BE2C (cell line): Measurements from ENCODE around the gene TOX3.

ENCODE experiments used
- DNase-seq: peaks from one replicate; pipeline ENCODE4 v3.0.0-alpha.2; 2020
- H3K27me3 ChIP-seq: fragments of 250-450 bp; sonication (Bioruptor Pico); 2 replicates; pipeline ENCODE4 v1.5.1; 2020; ENCODE audit warnings: mild to moderate bottlenecking
- H3K36me3 ChIP-seq: fragments of 250-450 bp; sonication (Bioruptor Pico); 2 replicates; pipeline ENCODE4 v1.5.1; 2020; ENCODE audit warnings: mild to moderate bottlenecking
- H3K4me1 ChIP-seq: fragments of 250-450 bp; sonication (Bioruptor Pico); 2 replicates; pipeline ENCODE4 v1.5.1; 2020
- H3K4me3 ChIP-seq: 2 replicates; pipeline ENCODE4 v1.5.1; 2011; ENCODE audit warnings: low read depth, low read length
- H3K9me3 ChIP-seq: fragments of 250-450 bp; sonication (Bioruptor Pico); 2 replicates; pipeline ENCODE4 v1.5.1; 2020
- TF ChIP-seq, protein P1 (sequence below): IDR thresholded peaks from 2 replicates; pipeline ENCODE4 v1.5.1; 2012; ENCODE audit warnings: mild to moderate bottlenecking, low read depth, low read length

Gene TOX3

DNA sequence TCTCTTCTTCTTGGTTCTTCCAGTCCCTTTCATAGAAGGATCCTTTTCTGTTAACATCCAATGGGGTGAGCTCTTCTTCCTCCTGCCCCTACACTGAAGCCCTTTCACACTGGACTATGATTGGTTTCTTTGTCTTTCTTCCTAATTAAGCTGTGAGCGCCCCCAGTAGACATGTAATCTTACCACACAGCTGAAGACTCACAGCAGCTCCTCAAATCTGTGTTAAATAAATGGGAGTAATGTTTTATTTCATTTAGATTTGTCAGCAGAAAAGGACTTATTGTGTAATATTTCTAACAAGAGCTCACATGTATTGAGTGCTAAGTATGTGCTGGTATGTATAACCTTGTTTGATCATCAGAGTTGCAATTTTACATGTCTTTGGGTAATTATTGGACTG is 55.7 kb downstream of the TOX3 start:
- no peaks in the 10 kb centered on the region for H3K27me3 ChIP-seq
- no peak for DNase-seq
- no peak overlapping the region for H3K4me3 ChIP-seq
- H3K9me3 ChIP-seq = no peaks in the 10 kb centered on the region
- TF ChIP-seq, protein P1, sequence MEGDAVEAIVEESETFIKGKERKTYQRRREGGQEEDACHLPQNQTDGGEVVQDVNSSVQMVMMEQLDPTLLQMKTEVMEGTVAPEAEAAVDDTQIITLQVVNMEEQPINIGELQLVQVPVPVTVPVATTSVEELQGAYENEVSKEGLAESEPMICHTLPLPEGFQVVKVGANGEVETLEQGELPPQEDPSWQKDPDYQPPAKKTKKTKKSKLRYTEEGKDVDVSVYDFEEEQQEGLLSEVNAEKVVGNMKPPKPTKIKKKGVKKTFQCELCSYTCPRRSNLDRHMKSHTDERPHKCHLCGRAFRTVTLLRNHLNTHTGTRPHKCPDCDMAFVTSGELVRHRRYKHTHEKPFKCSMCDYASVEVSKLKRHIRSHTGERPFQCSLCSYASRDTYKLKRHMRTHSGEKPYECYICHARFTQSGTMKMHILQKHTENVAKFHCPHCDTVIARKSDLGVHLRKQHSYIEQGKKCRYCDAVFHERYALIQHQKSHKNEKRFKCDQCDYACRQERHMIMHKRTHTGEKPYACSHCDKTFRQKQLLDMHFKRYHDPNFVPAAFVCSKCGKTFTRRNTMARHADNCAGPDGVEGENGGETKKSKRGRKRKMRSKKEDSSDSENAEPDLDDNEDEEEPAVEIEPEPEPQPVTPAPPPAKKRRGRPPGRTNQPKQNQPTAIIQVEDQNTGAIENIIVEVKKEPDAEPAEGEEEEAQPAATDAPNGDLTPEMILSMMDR = no peak
- no peaks in the 10 kb centered on the region for H3K36me3 ChIP-seq
- peaks cover 8% of the 10 kb centered on the region; the same call in 1 of the 2 replicates for H3K4me1 ChIP-seq

DNA sequence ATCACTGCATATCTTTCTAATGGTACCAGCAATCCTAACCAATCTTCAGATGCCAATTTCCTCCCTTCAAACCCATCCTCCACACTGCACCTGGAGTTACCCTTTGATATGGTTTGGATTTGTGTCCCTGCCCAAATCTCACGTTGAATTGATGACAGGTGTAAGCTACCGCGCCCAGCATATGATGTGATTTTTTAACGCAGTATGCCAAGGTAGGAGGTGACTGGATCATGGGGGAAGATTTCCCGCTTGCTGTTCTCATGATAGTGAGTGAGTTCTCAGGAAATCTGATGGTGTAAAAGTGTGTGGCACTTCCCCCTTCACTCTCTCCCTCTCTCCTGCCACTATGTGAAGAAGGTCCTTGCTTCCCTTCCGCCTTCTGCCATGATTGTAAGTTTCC is 57.0 kb downstream of the TOX3 start:
- Histone ChIP-seq H3K36me3 (no peaks in the 10 kb centered on the region), H3K27me3 (no peaks in the 10 kb centered on the region), H3K4me1 (no peaks in the 10 kb centered on the region), H3K4me3 (no peak overlapping the region), H3K9me3 (no peaks in the 10 kb centered on the region)
- no peak for DNase-seq
- TF ChIP-seq, protein P1 = no peak

DNA sequence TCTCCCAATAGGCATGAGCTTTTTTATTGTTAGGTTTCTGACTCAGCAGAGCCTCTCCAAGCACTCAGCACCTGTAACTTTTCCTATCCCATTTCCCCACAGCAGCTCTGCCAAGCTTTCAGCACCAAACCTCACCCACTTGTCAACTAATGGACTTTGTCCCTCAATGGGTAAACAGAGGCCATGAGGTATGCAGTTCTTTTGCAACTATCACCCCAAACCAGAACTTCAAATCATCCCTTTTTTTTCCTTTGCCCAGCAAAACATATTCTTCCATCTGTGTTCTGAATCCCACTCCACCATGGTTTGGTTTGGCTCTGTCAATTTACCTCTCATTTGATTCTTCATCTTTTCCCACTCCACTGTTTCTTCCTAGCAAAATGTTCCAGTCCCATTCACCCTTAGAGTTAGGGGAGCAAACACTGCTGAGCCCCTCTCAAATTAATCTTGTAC is 58.1 kb downstream of the TOX3 start:
- TF ChIP-seq, protein P1 = no peak
- DNase-seq = no peak
- Histone ChIP-seq H3K27me3 (no peaks in the 10 kb centered on the region), H3K4me1 (no peaks in the 10 kb centered on the region), H3K9me3 (no peaks in the 10 kb centered on the region), H3K36me3 (no peaks in the 10 kb centered on the region), H3K4me3 (no peak overlapping the region)

DNA sequence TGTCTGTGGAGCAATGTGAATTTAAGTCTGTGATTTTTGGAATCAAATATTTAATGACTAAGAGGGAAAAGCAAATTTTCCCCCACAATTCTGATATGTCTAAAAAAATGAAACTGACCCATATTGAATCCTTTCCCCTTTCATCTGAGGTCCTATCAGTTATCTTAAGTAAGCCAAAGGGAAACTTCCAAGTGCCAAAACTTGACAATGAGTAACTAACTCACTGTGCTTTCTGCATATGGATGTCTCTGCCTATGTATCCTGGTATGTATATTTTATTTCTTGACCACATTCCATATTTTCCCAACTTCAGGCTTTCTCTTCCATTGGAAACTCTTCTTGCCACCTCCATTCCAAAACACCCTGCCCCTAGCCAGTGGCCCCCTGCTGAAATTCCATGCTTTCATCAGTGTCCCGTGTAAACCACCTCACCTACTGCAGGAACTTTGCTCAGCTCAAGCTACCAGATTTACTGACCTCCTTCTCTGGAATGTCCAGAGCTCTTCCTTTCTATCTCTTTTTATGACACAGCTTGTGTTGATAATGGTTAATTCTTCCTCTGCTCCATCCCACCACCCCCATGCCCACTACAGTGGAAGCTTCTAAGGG is 59.0 kb downstream of the TOX3 start:
- Histone ChIP-seq H3K4me1 (no peaks in the 10 kb centered on the region), H3K4me3 (no peak overlapping the region), H3K27me3 (no peaks in the 10 kb centered on the region), H3K9me3 (no peaks in the 10 kb centered on the region), H3K36me3 (no peaks in the 10 kb centered on the region)
- TF ChIP-seq, protein P1 = no peak
- no peak for DNase-seq

DNA sequence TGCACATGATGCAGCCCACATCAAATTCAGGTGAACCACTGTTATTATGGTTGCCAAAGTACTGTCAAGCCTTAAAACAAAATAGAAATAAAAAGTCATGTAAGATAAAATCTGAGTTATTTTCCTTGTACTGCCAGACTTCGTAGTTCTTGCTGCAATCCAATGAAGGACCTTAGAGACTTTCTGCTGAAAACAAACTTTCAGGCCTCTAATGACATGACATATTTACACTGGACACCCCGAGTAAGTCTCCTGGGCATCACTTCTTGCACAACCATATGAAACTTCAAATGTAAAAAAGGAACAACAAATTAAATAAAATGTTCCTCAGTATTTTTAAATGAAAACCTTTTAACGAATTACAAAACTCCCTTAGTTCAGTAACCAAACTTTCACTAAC is 66.7 kb downstream of the TOX3 start:
- Histone ChIP-seq H3K36me3 (no peaks in the 10 kb centered on the region), H3K4me3 (no peak overlapping the region), H3K27me3 (no peaks in the 10 kb centered on the region), H3K4me1 (no peaks in the 10 kb centered on the region), H3K9me3 (no peaks in the 10 kb centered on the region)
- DNase-seq = no peak
- TF ChIP-seq, protein P1 = no peak

DNA sequence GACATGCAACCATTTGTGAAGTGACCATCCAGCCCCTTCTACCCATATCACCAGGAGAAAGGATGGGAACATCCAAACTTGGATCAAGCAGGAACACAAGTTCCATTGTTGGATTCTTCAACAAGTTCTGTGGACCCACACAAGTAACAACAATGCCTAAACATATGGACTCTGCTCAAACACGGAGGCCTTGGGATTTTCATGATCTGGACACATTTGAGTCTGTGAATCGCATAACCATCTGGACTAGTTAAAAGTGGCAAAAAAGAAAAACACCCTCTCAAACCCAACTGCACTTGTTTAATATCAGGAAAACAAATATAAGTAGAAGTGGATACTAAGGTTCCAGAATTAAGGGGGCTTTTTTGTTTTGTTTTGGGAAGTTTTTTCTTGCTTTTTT is 70.8 kb downstream of the TOX3 start:
- no peaks in the 10 kb centered on the region for H3K27me3 ChIP-seq
- no peaks in the 10 kb centered on the region for H3K4me1 ChIP-seq
- no peaks in the 10 kb centered on the region for H3K9me3 ChIP-seq
- TF ChIP-seq, protein P1 = no peak
- no peak overlapping the region for H3K4me3 ChIP-seq
- no peak for DNase-seq
- no peaks in the 10 kb centered on the region for H3K36me3 ChIP-seq
